ENCODE data around the gene MACROD2.

GRCh38 chr20:15918631-15919030 is 1923.3 kb downstream of the MACROD2 start:
- no peak for TF ChIP-seq POLR2A (IDR thresholded peaks at IDR 0.05; ENCODE audit: low read depth, low read length)
- no peak for TF ChIP-seq POLR2AphosphoS5 (IDR thresholded peaks at IDR 0.05; ENCODE audit: low read depth, low read length)
- TF ChIP-seq SPI1 (IDR thresholded peaks at IDR 0.05; ENCODE audit: low read depth, low read length): no peak
- TF ChIP-seq TAF1 (IDR thresholded peaks at IDR 0.05; ENCODE audit: low read depth, low read length): no peak
